SHP77 treated with DMSO at 0.1 percent for 48 hours (cell line): ENCODE measurements around the gene PIGT.

Experiments used
- DNase-seq: peaks from one replicate; lab custom pipeline; 2025; lab: John Stamatoyannopoulos, UW

PIGT gene

DNA sequence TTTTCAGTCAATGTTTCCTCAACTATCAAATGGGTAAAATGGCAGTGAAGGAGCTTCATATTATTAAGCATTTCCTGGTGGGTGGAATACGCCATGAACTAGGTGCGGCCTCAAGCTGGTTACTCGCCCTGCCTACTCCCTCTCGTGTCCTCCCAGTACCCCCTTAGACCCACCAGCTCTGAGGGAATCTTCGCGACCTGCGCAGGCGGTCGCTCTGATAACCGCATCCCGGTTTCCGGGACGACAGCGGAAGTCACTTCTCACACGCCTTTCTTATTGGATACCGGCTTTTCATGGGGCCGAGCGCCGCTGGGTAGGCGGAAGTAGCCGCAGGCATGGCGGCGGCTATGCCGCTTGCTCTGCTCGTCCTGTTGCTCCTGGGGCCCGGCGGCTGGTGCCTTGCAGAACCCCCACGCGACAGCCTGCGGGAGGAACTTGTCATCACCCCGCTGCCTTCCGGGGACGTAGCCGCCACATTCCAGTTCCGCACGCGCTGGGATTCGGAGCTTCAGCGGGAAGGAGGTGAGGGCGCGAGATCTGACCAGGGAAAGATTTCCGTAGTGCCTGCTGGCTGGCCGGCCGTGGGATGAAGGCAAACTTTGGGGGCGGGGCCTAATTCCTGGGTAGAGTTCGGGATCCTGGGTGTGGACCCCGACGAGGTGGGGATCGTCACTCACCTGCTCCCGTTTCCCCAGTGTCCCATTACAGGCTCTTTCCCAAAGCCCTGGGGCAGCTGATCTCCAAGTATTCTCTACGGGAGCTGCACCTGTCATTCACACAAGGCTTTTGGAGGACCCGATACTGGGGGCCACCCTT, at the start of gene PIGT:
Gene PIGT (plus strand): TSS at position 320 of the 816 bp plus-strand sequence. CDS start 16 bp downstream, at position 336.
- DNase-seq = peak; percentile 83

DNA sequence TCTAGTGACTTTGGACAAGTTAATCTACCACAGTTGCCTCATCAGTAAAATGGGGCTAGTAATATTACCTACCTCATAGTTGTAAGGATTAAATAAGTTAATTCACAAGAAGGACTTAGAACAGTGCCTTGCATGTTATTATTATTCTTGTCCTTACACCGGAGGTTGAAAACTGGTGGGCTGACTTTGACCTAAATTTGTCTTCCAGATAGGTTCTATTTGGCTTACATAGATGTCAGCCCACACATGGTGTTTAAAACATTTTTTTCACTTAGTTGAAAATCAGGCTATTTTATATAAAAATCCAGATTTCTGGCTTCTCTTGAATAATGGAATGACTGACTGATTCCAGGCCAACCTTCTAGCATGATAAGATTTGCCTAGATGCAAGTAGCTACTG, 49.7 kb upstream of the PIGT start:
- no peak for DNase-seq

GRCh38 chr20:45366631-45367030, 49.3 kb upstream of the PIGT start:
- no peak for DNase-seq

DNA sequence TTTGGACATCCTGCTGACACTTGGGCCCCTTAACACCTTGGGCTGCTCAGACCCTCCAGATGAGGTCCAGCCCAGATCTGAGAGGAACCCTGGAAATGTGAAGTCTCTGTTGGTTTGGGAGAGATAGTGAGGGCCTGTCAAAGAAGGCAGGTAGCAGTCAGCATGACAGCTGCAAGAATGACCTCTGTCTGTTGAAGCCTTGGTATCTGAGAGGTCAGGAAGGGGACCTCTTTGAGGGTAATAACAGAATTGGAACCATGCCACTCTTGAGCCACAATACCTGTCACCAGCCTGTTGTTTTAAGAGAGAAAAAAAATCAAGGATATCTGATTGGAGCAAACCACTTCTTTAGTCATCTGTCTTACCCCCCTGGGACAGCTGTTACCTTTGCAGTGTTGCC, 48.8 kb upstream of the PIGT start:
- DNase-seq = no peak

DNA sequence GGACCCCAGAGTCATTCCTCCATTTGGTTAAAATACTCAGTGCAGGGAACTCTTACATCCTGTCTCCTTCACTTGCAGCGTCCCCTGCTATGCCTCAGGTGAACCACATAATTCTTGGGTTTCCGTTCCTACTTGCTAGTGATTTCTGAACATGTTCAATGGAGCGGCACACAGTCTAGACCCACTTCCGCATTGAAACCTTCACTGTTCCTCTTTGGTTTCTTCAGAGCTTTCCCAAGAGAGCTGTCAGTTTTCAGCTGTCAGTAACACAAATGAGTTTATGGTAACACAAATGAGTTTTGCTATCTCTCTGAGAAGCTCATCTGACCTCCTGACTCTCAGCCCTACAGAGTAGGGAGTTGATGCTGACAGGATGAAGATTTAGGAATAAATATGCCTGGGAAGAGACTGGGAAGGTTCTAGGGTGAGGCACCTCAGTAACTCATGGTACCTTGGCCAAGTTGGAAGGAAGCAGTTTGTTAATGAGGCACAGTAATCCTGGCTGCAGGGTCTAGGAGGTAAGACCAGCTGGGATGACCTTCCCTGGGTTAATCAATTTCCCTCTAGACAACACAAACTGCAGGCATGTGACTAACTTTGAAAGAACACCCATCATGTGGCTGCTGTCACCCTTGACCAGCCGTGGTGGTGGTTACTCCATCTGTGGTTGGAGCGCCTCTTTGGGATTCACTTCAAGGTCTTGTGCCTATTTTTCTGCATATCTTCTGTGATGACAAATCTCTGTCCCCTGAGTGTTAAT, 47.5 kb upstream of the PIGT start:
- no peak for DNase-seq

DNA sequence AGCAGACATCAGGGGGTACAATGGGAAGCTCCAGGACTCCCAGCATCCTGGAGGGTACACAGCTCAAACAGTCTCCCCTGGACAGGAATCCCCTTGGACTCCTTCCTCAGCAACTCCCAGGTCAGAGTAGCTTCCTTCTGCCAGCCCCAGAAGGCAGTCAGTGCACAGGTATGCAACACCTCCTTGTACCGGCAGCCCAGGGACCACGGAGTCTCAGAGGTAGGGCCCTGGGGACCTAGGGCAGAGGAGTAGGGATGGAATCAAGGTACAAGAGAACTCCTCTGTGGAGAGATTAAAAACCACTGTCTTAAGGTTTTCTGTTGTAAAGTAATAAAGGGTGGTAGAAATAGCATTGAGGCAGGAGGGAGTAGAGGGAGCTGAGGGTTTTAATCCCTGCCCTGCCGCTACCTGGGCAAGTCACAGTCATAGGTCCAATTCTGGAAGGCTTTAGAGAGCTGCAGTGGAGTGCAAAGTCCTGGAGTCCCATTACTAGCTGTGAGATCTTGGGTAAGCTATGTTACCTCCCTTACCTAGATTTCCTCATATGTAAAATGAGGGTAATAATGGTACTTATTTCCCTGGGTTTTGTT, 45.3 kb upstream of the PIGT start:
- no peak for DNase-seq

DNA sequence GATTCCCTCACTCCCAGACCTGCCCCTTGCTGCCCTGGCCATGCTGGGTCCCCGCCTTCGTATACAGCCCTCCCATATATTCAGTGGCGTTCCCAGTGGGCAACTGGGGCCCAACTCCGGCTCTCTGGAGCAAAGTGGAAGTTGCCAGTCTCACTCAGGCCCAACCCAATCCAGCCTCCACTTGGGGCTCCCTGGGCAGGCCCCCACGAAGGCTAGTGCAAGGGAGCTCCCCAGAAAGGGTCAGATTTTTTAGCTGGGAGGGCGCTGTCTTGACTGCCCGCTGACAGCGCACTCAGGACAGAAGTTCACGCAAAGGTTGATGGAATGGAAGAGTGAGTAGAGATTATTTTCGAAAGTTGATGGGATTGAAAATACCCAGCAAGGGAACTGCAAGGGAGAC, 43.7 kb upstream of the PIGT start:
- no peak for DNase-seq

- no peak for DNase-seq
These were observed 43.1 kb upstream of the PIGT start for GRCh38 chr20:45372646-45373352.

DNA sequence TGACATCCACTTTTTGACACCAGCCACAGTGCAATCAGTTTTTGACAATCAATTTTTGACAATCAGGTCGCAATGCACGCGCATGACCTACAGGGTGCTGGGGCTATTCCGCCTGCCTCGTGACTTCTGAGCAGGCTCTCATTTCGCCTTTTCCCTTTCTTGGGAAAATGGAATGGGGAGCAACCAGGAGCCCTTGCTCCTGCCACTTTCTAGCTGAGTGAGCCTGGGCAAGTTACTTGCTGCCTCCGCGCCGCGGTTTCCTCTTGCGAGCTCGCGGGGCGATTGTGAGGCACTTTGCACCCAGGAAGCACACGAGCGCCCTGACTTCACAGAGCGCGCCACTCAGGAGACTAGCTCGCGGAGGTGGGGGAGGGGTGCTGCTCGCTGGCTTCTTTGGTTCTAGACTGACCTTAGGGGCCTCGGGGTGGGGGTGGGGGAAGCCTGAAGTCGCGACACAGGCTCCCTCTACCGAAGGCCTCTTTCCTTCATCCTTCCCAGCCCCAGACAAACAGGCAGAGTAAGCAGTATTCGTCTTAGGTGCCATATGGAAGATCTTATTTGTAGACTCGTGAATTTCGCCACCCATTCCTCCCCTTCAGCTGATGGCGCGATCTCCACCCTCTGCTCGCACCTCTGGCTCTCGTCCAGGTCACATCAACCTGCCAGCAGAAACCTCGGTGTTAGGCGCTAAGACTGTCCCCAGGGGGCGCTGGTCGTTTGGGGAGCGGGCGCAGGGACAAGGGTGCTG, 42.4 kb upstream of the PIGT start:
- DNase-seq = peak; percentile 72

DNA sequence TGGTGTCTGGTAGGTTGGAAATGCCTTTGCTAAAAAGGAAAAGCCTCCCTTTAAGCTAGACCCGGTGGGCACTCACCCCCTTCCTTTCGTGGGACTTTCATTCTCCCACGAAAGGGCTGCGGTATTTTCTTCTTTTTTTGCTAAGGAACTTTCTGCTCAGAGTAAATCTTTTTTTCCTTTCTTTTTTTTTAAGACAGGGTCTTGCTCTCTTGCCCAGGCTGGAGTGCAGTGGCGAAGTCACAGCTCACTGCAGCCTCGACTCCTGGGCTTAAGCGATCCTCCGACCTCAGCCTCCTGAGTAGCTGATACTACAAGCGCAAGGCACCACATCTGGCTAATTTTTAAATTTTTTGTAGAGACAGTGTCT, 41.9 kb upstream of the PIGT start:
- DNase-seq = no peak

DNA sequence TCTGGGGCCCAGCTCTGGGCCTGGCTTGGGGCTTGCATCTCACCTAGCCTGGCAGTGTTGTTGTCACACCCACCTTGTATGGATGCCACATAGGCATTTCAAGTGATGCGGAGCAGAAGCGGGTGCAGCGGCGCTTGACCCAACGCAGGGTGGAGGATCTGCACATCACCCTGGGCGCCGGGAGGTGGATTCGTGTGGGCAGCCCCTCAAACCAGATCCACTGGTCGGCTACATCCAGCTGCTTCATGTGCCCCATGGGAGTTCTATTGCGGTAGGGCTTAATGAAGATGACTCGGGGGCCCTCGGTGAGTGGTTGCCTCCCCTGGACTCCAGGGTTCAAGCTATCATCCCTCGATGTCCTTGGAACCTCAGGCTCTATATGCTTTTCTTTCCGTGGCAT, 41.0 kb upstream of the PIGT start:
- no peak for DNase-seq

DNA sequence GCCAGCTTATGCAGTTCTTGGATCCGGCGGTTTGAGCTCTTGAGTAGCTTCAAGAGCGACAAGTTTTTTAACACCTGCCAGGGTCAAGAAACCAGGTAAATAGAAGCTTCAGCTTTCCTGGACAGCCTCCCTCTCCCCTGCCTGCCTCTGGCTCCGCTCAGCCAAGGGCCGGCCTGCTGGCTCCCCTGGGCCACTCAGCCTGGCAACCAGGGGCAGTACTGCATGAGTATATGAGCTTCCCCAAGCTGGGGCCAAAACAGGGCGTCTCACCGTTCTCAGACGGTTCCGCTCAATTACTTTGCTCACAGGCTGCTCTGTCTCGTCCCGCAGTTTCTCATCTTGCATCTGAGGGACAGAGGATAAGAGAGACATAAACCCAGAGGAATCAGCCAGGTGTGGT, 38.7 kb upstream of the PIGT start:
- DNase-seq = no peak

GRCh38 chr20:45378191-45378590, 37.8 kb upstream of the PIGT start, which contains the start of gene TP53TG5:
Gene TP53TG5 (minus strand): TSS chr20:45378325. CDS start chr20:45378236, 89 bp downstream.
- no peak for DNase-seq

DNA sequence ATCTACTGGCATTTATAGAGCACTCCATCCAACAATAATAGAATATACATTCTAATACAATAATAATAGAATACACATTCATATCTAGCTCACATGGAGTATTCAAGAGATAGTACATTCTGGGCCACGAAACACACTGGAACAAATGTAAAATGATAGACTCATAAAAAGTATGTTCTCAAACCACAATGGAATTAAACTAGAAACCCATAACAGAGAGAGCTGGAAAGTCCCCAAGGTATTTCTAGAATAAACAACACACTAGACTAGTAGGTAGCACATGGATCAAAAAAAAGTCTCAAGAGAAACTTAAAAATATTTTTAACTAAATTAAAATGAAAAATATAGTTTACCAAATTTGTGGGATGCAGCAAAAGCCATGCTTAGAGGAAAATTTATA, 28.7 kb upstream of the PIGT start:
- no peak for DNase-seq

- no peak for DNase-seq
These were observed 25.0 kb upstream of the PIGT start for GRCh38 chr20:45390931-45391330.

DNA sequence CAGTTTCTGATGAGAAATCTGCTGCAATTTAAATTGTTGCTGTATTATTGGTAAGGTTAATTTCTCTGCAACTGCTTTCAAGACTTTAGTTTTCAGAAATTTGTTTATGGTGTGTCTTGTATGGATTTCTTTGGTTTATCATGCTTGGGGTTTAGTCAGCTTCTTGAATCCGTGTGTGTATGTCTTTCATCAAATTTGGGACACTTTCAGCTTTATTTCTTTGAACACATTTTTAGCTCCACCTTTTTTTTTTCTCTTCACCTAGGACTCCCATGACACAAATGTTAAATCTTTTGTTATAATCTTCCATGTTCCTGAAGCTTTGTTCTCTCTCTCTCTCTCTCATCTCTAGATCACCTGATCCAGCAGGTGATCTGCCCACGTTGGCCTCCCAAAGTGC, 24.4 kb upstream of the PIGT start:
- DNase-seq = no peak

DNA sequence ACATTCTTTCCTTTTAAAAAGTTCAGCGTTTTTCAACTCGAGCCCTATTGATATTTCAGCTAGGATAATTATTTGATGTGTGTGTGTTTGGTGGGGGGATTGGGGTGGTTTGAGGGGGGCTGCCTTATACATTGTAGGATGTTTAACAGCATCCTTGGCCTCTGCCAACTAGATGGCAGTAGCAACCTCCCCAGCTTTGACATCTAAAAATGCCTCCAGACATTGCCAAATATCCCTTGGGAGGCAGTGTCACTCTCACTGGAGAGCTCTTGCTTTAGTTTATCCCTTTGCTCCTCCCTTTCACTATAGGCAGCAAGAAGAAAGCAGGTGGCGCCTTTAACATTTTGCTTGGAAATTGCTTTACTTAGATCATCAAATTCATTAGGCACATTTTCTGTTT, 23.2 kb upstream of the PIGT start:
- DNase-seq = no peak

DNA sequence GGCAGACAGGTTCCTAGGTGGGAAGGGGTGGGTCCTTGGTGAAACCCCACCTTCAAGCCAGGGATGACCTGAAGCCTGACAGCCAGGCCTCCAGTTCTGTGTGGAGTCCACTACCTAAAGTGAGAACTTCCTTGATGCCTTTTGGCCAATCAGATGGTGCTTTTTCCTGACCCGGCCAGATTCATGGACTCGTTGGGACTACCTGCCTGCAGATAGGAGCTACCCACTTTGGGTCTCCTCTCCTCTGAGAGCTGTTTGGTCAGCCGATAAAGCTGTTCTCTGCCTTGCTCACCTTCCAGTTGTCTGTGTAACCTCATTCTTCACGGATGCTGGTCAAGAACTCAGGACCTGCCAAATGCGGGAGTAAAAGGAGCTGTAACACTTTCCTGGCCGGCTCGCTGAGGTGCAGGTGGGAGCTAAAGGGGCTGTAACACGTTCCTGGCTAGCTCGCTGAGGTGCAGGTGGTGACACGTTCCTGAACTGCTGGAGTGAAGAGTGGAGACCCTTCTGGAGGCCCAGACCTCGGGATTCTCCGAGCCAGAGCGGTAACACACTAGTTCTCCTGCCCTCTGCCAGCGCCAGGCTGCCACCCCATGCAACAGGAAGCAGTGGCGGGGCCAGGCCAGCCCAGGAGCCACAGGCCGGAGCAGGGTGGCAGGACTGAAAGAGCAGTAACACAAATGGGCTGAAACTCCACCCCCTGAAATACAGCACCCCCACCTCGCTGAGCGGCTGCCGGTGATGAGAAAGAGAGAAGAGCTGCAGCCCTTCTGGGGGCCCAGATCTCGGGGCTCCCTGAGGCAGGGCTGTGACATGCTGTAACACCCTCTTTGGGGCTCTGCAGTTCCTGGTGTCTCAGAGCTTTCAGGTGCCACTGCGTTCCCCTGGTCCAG, 21.5 kb upstream of the PIGT start:
- DNase-seq = no peak

DNA sequence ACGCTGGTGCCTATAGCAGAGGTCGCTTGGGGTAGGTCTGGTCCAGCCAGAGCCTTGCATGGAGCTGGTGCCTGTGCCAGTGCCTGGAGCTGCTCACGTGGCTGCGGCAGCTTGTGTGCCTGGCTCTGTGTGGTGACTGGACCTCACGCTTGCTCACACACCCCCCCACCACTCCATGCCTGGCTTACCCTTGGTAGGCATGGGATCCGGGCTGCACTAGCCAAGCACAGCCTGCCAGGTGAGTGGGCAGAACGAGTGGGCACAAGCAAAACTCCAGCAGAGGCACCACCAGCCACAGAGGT, 20.9 kb upstream of the PIGT start:
- no peak for DNase-seq

- no peak for DNase-seq
These were observed 16.9 kb upstream of the PIGT start for GRCh38 chr20:45399018-45399417.
